HG02852 (cell line): ENCODE data around the gene STAT3.

Source experiments
- ATAC-seq: cut with Tn5 transposase; IDR thresholded peaks from one replicate; pipeline ENCODE4 v1.9.1; 2021; ENCODE audit warnings: mild to moderate bottlenecking, moderate library complexity; ENCODE audit not compliant: unreplicated experiment

Gene STAT3

GRCh38 chr17:42282478-42283080, 105.7 kb downstream of the STAT3 start:
- no peak for ATAC-seq

GRCh38 chr17:42281571-42282096, 106.6 kb downstream of the STAT3 start:
- no peak for ATAC-seq

- no peak for ATAC-seq
These were observed 108.2 kb downstream of the STAT3 start for GRCh38 chr17:42279776-42280630.

- ATAC-seq, result no peak
These were observed 110.9 kb downstream of the STAT3 start for GRCh38 chr17:42277342-42277712.

DNA sequence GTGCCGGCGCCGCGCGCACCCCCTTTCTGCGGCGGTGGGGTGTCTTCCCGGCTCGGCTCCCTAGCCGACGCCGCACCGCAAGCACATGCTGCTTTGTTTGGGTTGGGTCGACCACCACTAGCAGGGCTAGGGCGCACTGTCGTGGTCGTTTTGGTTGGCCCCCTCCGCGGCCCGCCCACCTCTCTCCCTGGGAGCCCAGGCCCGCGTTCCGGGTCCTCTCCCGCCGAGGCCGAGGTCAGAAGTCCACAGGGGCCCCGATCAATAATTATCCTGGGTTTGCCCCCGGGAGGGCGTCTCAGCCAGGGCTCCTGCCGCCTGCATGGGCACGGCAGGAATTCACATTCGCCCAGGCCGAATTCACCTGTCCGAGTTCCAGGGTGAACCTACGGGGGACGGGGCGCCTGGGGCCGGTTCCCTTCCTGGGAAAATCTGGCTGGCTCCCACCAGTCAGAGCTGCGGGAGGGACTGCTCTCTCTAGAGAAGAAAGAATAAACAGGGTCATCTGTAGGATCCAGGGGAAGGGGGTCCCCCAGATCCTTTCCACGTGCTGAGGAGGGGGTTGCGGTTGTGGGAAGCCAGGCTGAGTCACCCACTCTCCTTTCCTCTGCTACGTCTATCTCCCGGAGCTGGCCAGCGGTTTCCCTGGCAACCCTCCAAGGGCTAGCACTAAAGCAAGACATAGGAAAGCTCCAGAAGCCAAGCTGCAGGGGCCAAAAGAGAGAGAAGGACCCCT, 111.5 kb downstream of the STAT3 start:
- ATAC-seq, result no peak

GRCh38 chr17:42276359-42276608, 112.0 kb downstream of the STAT3 start, which contains the start of gene STAT5B:
TSS of gene STAT5B (minus strand) at chr17:42276391. CDS start at chr17:42232127, 44,264 bp downstream.
- peak; percentile 62 for ATAC-seq

GRCh38 chr17:42275527-42276358, 112.5 kb downstream of the STAT3 start:
- ATAC-seq, result peak; percentile 45

DNA sequence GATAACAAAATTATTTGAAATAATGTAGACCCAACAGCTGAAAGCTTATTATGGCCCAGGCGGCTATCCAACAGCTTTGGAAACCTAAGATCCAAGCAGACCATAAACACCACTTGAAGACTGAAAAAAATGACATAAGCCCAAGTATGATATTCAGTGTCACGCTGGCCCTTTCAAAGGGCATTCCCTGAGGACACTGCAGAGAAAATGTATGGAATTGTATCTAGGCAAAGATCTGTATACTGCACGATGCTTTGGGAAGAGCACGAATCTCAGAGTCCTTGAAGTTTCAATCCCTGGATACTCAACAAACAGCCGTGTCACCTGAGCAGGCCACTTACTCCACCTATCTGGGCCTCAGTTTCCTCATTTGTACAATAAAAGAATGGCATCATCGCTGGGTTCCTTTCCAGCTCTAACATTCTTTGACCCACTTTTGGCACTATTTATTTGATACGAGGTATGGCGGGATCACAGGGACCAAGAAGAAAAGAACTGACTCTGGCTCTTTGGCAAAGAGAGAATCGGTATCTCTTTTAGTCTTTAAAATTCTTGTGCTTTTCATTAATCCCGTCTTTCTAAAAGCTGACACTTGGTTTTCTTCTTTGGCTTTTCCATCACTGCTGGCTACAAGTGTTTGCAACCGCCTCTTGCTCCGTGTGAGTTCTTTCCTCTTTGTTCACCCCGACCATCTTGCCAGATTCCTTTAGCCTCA, 113.3 kb downstream of the STAT3 start:
- no peak for ATAC-seq

DNA sequence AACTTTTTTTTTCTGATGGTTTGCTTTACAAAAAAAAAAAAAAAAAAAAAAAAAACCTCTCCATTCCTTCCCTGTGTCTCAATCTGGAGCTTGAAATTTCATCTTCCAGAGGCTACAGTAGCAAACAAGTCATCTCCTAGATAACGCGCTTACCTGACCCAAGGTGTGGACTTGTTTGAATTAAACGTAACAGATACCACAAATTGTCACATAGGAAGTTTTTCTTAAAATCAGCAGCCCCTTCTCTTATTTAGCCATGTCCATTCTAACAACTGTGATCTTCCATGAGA, 114.0 kb downstream of the STAT3 start:
- no peak for ATAC-seq

GRCh38 chr17:42273474-42274252, 114.6 kb downstream of the STAT3 start:
- ATAC-seq, result no peak

DNA sequence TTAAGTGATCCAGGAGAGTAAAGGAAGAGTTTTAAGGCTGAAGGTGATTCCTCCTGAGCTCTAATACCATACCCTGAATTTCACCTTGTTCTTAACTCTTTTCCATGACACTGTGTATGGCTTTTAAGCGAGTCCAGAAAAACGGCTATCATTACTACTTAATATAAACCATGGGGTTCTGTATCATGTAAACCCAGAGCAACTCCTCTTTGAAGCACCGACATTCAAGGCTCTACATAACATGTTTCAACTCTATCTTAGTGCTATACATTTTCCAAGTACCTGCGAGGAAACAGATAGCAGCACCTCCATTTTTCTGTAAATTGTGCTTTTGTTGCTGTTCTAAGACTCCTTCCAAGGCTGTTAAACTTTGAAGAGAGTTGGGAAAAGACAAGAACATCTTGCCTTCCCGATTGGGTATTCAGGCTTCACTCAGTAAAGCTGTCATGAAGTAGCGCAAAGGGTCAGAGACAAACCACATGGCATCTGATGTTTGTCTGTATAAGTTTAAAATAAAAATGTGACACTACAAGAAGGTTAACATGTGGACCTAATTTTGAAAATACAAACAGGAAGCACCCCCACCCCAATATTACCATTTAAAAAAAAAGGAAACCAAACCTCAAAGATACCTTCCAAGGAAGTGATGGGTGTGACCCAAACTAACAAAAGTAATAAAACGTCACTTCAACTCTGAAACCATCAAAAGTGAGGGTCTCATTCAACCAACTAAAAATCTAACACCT, 115.9 kb downstream of the STAT3 start:
- no peak for ATAC-seq

- ATAC-seq, result no peak
These were observed 116.5 kb downstream of the STAT3 start for GRCh38 chr17:42271779-42272035.

- no peak for ATAC-seq
These were observed 117.0 kb downstream of the STAT3 start for GRCh38 chr17:42271006-42271778.

- no peak for ATAC-seq
These were observed 117.6 kb downstream of the STAT3 start for GRCh38 chr17:42270596-42270995.

- ATAC-seq, result no peak
These were observed 118.1 kb downstream of the STAT3 start for GRCh38 chr17:42270170-42270535.

DNA sequence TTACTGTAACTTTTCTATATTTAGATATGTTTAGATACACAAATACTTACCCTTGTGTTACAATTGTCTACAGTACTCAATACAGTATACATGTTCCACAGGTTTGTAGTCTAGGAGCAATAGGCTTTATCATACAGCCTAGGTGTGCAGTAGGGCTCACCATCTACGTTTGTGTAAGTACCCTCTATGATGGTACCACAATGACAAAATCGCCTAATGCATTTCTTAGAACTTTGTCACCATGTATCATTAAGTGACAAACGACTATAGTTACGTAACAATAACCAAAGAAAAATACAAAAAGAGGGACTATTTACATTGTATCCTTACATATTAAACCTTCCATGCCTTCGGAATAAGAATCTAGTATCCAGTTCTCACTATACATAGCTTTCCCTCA, 120.0 kb downstream of the STAT3 start:
- ATAC-seq, result no peak

DNA sequence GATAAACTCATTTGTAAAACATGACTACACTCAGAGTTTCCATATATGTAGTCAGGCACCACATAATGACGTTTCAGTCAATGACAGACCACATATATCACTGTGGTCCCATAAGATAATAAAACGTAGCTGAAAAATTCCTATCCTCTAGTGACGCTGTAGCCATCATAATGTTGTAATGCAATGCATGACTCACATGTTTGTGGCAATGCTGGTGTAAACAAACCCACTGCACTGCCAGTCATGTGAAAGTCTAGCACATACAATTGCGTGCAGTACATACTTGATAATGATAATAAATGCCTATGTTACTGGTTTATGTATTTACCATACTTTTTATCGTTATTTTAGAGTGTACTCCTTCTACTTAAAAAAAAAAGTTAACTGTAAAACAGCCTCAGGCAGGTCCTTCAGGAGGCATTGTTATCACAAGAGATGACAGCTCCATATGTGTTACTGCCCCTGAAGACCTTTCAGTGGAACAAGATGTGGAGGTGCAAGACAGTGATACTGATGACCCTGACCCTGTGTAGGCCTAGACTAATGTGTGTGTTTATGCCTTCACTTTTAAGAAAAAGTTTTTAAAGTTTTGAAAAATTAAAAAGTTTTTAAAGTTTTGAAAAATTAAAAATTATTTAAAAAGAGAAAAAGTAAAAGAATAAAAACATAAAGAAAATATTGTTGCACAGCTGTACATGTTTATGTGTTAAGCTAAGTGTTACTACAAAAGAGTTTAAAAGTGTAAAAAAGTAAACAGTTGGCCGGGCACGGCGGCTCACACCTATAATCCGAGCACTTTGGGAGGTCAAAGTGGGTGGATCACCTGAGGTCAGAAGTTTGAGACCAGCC, 121.1 kb downstream of the STAT3 start:
- no peak for ATAC-seq

DNA sequence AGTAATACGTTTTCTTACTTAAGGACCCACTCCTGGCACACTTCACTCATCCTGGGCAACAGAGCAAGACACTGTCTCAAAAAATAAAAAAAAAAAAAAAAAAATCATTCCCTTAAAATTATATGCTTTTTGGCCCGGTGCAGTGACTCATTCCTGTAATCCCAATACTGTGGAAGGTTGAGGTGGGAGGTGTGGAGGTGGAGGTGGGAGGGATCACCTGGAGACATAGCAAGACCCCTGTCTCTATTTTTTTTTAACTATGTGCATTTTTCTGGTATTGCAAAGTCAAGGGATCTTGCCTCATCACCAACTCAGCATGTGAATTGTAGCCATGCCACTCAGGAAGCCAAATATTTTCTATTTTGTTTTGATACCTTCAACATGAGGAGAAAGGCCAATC, 121.8 kb downstream of the STAT3 start:
- no peak for ATAC-seq
